GM21619 (cell line): ENCODE results near the gene HELZ2.
"Not testable (repeated sequence)": the region's sequence is repeated elsewhere in the genome, so short reads cannot be mapped to it uniquely, and the experiment has no call there.

Experiments
- ATAC-seq: cut with Tn5 transposase; IDR thresholded peaks from one replicate; pipeline ENCODE4 v1.9.1; 2021; ENCODE audit not compliant: unreplicated experiment

Gene HELZ2

GRCh38 chr20:63579017-63579694 is 5.1 kb upstream of the HELZ2 start:
- ATAC-seq = no peak

- ATAC-seq = no peak
These were observed 4.4 kb upstream of the HELZ2 start for GRCh38 chr20:63578224-63579016.

GRCh38 chr20:63577317-63577894 is 3.4 kb upstream of the HELZ2 start:
- no peak for ATAC-seq

GRCh38 chr20:63576311-63576710 is 2.3 kb upstream of the HELZ2 start:
- ATAC-seq = no peak

- no peak for ATAC-seq
These were observed 1.0 kb upstream of the HELZ2 start for GRCh38 chr20:63574829-63575743.

- ATAC-seq = no peak
These were observed 350 bp downstream of the HELZ2 start for GRCh38 chr20:63573647-63574131.

GRCh38 chr20:63572788-63573646 is 1.0 kb downstream of the HELZ2 start:
- ATAC-seq = no peak

- no peak for ATAC-seq
These were observed 1.8 kb downstream of the HELZ2 start for GRCh38 chr20:63572071-63572787.

GRCh38 chr20:63571087-63571478 is 3.0 kb downstream of the HELZ2 start:
- ATAC-seq = not testable (repeated sequence)

GRCh38 chr20:63570281-63571086 is 3.6 kb downstream of the HELZ2 start:
- ATAC-seq = no peak

GRCh38 chr20:63568986-63569949 is 4.8 kb downstream of the HELZ2 start:
- ATAC-seq = no peak

GRCh38 chr20:63568170-63568981 is 5.7 kb downstream of the HELZ2 start:
- ATAC-seq = peak; percentile 2

GRCh38 chr20:63567386-63568169 is 6.5 kb downstream of the HELZ2 start:
- ATAC-seq = peak; percentile 55

- no peak for ATAC-seq
These were observed 7.0 kb downstream of the HELZ2 start for GRCh38 chr20:63567136-63567385.

GRCh38 chr20:63566395-63567135 is 7.5 kb downstream of the HELZ2 start:
- ATAC-seq = no peak
